Mesodermal cell (in vitro differentiated cells): Measurements from ENCODE around the gene NDST1.
"Not testable (repeated sequence)": the region's sequence is repeated elsewhere in the genome, so short reads cannot be mapped to it uniquely, and the experiment has no call there.

Experiments used
- H3K27ac ChIP-seq: 2 replicates; pipeline ENCODE4 v1.7.0; 2013; ENCODE audit warnings: mild to moderate bottlenecking, low read depth, low read length, moderate library complexity; ENCODE audit not compliant: severe bottlenecking
- H3K36me3 ChIP-seq: 2 replicates; pipeline ENCODE4 v1.7.1; 2013; ENCODE audit warnings: mild to moderate bottlenecking, low read length, moderate library complexity; ENCODE audit not compliant: control insufficient read depth, insufficient read depth
- H3K4me1 ChIP-seq: one replicate; pipeline ENCODE4 v1.7.1; 2013; ENCODE audit warnings: mild to moderate bottlenecking, low read length; ENCODE audit not compliant: insufficient read depth, control insufficient read depth, poor library complexity, severe bottlenecking
- H3K4me3 ChIP-seq: 2 replicates; pipeline ENCODE4 v1.7.0; 2013; ENCODE audit warnings: low read length, control low read depth, mild to moderate bottlenecking; ENCODE audit not compliant: insufficient read depth, poor library complexity, severe bottlenecking; ENCODE audit errors: extremely low read depth
- H3K9me3 ChIP-seq: 2 replicates; pipeline ENCODE4 v1.7.1; 2013; ENCODE audit warnings: mild to moderate bottlenecking, low read length, moderate library complexity; ENCODE audit not compliant: control insufficient read depth
- WGBS, 2 experiments: methylation state at CpG; one replicate each; pipeline ENCODE4 v1.1.5; 2013; ENCODE audit warnings: missing lambda C conversion rate in 2 of 2; ENCODE audit not compliant: insufficient coverage in 2 of 2; 5-methylcytosine and 5-hydroxymethylcytosine counted together

The NDST1 gene

GRCh38 chr5:150517272-150518152, 9.6 kb downstream of the NDST1 start:
- Histone ChIP-seq H3K4me3 (no peak overlapping the region), H3K27ac (no peak overlapping the region), H3K9me3 (no peaks in the 10 kb centered on the region), H3K36me3 (peaks cover 44% of the 10 kb centered on the region), H3K4me1 (peaks cover 32% of the 10 kb centered on the region)
- 80 to 82% methylated on average over 9 of the region's 13 CpGs for WGBS, 2 experiments

GRCh38 chr5:150518712-150519559, 11.0 kb downstream of the NDST1 start:
- Histone ChIP-seq H3K4me1 (peaks cover 35% of the 10 kb centered on the region), H3K36me3 (peaks cover 55% of the 10 kb centered on the region)
- H3K4me3 ChIP-seq, H3K27ac ChIP-seq, H3K9me3 ChIP-seq: not testable (repeated sequence)
- 88 to 96% methylated on average over 5 to 8 of the region's 14 CpGs for WGBS, 2 experiments

- Histone ChIP-seq H3K27ac (no peak overlapping the region), H3K36me3 (peaks cover 61% of the 10 kb centered on the region), H3K4me3 (no peak overlapping the region), H3K4me1 (peaks cover 34% of the 10 kb centered on the region), H3K9me3 (no peaks in the 10 kb centered on the region)
- 90 to 100% methylated on average over 9 to 10 of the region's 10 CpGs for WGBS, 2 experiments
Observed at GRCh38 chr5:150519560-150519945, 11.6 kb downstream of the NDST1 start.

GRCh38 chr5:150519978-150520377, 12.0 kb downstream of the NDST1 start:
- H3K4me3 ChIP-seq = no peak overlapping the region
- 100% methylated on average over 3 to 4 of the region's 4 CpGs for WGBS, 2 experiments
- H3K36me3 ChIP-seq = peaks cover 65% of the 10 kb centered on the region
- peaks cover 30% of the 10 kb centered on the region for H3K4me1 ChIP-seq
- no peaks in the 10 kb centered on the region for H3K9me3 ChIP-seq
- H3K27ac ChIP-seq = no peak overlapping the region

- no peak overlapping the region for H3K4me3 ChIP-seq
- H3K9me3 ChIP-seq = no peaks in the 10 kb centered on the region
- no peak overlapping the region for H3K27ac ChIP-seq
- peaks cover 67% of the 10 kb centered on the region for H3K36me3 ChIP-seq
- peaks cover 20% of the 10 kb centered on the region for H3K4me1 ChIP-seq
- 96% methylated on average over 34 to 38 of the region's 38 CpGs for WGBS, 2 experiments
Observed at GRCh38 chr5:150520747-150521521, 13.0 kb downstream of the NDST1 start.

- Histone ChIP-seq H3K4me3 (no peak overlapping the region), H3K27ac (no peak overlapping the region)
Observed at GRCh38 chr5:150521522-150521817, 13.5 kb downstream of the NDST1 start.

GRCh38 chr5:150521939-150522503, 14.1 kb downstream of the NDST1 start:
- Histone ChIP-seq H3K4me3 (no peak overlapping the region), H3K9me3 (no peaks in the 10 kb centered on the region), H3K4me1 (peaks cover 19% of the 10 kb centered on the region), H3K27ac (no peak overlapping the region), H3K36me3 (peaks cover 77% of the 10 kb centered on the region)
- WGBS, 2 experiments = 94 to 100% methylated on average over 5 to 10 of the region's 11 CpGs

More at GRCh38 chr5:150521522-150521817, 13.5 kb downstream of the NDST1 start:
- peaks cover 16% of the 10 kb centered on the region for H3K4me1 ChIP-seq
- 97% methylated on average over 12 to 13 of the region's 14 CpGs for WGBS, 2 experiments
- peaks cover 72% of the 10 kb centered on the region for H3K36me3 ChIP-seq
- no peaks in the 10 kb centered on the region for H3K9me3 ChIP-seq

- no peaks in the 10 kb centered on the region for H3K9me3 ChIP-seq
- no peak overlapping the region for H3K4me3 ChIP-seq
- peaks cover 84% of the 10 kb centered on the region for H3K36me3 ChIP-seq
- 88 to 92% methylated on average over 12 to 14 of the region's 14 CpGs for WGBS, 2 experiments
- H3K4me1 ChIP-seq = peaks cover 20% of the 10 kb centered on the region
- no peak overlapping the region for H3K27ac ChIP-seq
Observed at GRCh38 chr5:150522504-150523414, 14.8 kb downstream of the NDST1 start.

- H3K4me1 ChIP-seq = peaks cover 14% of the 10 kb centered on the region
- peaks cover 84% of the 10 kb centered on the region for H3K36me3 ChIP-seq
- no peak overlapping the region for H3K27ac ChIP-seq
- no peak overlapping the region for H3K4me3 ChIP-seq
- WGBS, 2 experiments = 84 to 88% methylated on average over 11 to 12 of the region's 12 CpGs
- no peaks in the 10 kb centered on the region for H3K9me3 ChIP-seq
Observed at GRCh38 chr5:150523472-150524350, 15.8 kb downstream of the NDST1 start.
